AG10803 (cell line): ENCODE measurements around the gene EGR2.

Experiments used
- DNase-seq: peaks from one replicate; pipeline ENCODE4 v3.0.0; 2010; ENCODE audit warnings: low read depth
- H3K4me3 ChIP-seq: 2 replicates; pipeline ENCODE4 v1.5.1; 2011; ENCODE audit warnings: mild to moderate bottlenecking, low read length, control low read depth
- TF ChIP-seq, protein P1 (sequence below): conservative IDR thresholded peaks from 2 replicates; pipeline ENCODE4 v1.5.1; 2011; ENCODE audit warnings: mild to moderate bottlenecking, low read length, control low read depth, inconsistent platforms

EGR2 gene

DNA sequence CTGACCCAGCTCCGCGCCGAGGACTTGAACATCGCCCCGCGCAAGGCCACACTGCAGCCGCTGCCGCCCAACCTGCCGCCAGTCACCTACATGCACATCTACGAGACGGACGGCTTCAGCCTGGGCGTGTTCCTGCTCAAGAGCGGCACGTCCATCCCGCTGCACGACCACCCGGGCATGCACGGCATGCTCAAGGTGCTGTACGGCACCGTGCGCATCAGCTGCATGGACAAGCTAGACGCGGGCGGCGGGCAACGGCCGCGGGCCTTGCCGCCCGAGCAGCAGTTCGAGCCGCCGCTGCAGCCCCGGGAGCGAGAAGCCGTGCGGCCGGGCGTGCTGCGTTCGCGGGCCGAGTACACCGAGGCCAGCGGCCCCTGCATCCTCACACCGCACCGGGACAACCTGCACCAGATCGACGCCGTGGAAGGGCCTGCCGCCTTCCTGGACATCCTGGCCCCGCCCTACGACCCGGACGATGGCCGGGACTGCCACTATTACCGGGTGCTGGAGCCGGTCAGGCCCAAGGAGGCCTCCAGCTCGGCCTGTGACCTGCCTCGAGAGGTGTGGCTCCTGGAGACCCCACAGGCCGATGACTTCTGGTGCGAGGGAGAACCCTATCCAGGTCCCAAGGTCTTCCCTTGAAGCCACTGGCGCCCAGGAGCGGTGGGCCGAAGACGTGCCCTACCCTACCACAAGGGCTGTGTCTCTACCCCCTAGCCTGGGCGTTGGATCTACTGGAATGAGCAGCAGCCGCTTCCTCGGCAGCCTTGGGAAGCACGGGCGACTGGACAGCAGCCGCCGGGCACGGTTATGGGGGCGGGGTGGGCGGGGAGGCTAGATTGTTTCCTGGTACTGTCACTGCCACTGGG lies 10.7 kb downstream of the EGR2 start:
- peak; percentile 56 for DNase-seq
- H3K4me3 ChIP-seq, result peak overlapping the region; percentile 96
- TF ChIP-seq, protein P1, sequence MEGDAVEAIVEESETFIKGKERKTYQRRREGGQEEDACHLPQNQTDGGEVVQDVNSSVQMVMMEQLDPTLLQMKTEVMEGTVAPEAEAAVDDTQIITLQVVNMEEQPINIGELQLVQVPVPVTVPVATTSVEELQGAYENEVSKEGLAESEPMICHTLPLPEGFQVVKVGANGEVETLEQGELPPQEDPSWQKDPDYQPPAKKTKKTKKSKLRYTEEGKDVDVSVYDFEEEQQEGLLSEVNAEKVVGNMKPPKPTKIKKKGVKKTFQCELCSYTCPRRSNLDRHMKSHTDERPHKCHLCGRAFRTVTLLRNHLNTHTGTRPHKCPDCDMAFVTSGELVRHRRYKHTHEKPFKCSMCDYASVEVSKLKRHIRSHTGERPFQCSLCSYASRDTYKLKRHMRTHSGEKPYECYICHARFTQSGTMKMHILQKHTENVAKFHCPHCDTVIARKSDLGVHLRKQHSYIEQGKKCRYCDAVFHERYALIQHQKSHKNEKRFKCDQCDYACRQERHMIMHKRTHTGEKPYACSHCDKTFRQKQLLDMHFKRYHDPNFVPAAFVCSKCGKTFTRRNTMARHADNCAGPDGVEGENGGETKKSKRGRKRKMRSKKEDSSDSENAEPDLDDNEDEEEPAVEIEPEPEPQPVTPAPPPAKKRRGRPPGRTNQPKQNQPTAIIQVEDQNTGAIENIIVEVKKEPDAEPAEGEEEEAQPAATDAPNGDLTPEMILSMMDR, result no peak

DNA sequence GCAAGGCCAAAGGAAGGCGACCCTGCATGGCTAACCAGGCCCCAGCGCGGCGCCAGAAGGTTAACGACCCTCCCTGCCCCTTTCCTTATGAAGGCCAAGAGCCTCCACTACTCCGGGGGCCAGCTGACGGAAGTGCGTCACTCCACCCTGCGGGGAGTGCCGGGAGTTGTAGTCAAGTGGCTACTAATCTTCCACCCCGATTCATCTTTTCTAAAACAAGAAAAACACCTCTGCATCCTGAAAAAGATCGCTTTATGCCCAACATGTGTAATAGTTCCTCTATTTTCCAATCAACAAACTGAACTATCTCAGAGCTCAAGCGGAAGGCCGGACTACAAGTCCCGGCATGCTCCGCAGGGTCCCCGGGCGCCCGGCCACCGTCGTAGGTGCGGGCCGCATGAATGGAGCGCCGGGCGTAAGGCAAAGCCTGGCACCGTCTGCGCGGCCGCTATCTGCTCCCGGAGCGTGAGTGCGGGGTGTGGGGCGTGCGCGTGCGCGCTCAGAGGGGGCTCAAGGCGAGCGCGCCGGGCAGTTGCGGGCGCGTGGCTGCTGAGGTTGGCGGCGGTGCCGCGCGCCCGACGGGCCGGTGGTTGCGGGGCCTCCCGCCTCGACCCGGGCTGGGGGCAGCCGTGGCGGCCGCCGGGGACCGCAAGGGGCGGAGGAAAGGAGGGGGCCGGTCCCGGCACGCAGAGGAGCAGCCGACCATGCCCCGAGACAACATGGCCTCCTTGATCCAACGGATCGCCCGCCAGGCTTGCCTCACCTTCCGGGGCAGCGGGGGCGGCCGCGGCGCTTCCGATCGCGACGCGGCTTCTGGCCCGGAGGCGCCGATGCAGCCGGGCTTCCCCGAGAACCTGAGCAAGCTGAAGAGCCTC lies 11.6 kb downstream of the EGR2 start, which contains the start of gene ADO:
Gene ADO (plus strand): TSS at position 365 of the 875 bp plus-strand sequence. CDS start 340 bp downstream, at position 705.
- TF ChIP-seq, protein P1, result no peak
- peak; percentile 81 for DNase-seq
- peak within 1 kb of the TSS; percentile 96 for H3K4me3 ChIP-seq

DNA sequence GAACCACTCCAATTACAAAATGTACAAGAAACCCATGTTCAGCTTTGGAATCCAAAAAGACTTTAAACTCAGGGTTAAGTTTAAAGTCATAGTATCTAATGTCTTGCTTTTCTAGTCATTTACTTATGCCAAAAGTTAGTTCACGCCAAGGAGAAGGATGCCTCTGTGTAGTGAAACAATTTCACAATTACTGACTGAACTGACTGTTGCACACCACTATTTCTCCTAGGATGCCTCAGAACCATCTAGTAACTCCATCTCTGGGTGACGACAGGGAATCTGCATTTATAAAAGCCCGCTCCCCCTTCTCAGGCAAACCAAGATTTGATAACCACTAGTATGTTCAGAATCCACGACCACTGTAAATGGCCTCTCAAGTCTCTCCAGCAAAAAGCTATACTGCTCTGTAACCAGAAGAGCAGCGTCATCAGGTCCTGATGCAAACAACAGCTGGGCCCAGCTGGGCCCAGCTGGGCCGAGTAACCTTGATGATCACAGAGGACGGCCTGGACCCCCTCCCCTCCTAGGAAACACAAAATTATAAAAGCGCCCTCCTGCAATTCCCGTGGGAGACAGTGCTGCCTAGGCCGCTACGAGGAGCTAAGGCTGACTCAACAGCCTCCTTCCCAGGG lies 12.3 kb downstream of the EGR2 start:
- peak overlapping the region; percentile 96 for H3K4me3 ChIP-seq
- peak; percentile 26 for DNase-seq
- TF ChIP-seq, protein P1, result no peak

DNA sequence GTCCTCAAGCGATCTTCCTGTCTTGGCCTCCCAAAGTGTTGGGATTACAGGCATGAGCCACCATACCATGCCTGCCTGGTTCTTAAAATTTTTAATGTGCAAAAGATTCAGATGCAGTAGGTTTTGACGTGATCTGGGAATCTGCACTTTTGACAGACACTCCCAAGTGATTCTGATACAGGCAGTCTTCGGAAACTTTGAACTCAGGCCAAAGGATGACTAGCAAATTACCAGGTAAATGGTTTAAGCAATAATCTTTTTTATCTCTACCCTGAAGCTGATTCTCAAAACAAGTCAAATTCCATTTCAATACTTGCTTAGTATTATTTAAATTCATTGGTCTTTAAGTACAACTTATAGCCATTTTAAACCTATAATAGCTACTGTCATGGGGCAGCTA lies 14.3 kb downstream of the EGR2 start:
- TF ChIP-seq, protein P1, result no peak
- H3K4me3 ChIP-seq, result no peak overlapping the region
- DNase-seq, result no peak

DNA sequence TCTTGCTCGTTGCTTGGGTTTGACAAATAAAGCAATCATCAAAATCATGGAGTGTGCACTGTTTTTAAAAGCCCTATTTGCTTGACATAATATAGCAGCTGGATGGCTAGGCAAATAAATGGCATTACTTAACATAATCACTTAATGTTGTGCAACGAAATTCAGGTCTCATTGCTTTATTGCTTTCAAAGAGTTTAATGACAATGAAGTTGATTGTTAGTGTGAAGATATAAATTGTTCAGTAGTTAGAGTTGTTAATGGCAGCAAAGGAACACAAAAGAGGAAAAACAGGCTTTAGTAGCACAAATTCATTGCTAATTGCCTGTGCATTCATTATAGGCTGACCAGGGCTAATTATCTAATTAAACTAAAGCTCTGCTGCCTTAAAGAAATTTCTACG lies 19.3 kb downstream of the EGR2 start:
- no peak overlapping the region for H3K4me3 ChIP-seq
- TF ChIP-seq, protein P1, result no peak
- DNase-seq, result no peak

DNA sequence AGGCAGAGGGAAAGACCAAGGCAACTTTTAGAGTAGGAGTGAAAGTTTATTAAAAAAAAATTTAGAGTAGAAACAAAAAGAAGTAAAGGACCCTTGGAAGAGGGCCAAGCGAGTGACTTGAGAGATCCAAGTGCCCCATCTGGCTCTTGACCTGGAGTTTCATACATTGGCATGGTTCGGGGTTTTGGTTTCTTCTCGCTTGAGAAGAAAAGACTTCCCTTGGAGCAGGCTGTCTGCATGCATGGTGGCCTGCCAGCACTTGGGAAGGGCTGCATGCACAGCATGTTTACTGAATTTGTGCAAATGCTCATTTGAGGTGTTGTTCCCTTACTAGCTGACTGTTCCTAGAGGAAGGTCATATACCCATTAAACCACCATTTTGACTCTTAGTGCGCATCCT lies 20.4 kb downstream of the EGR2 start:
- H3K4me3 ChIP-seq, result no peak overlapping the region
- DNase-seq, result no peak
- TF ChIP-seq, protein P1, result no peak
